LHCN-M2 (cell line): ENCODE data around the gene ADAM8. TPM values are rescaled to one million over a fixed set of nuclear protein-coding genes. Genes with fewer than 3 reads are reported as not detected.

ENCODE experiments used
- DNase-seq: peaks from one replicate; pipeline ENCODE4 v3.0.0-alpha.2; 2012; ENCODE audit warnings: low read depth
- total RNA-seq: library from RNA; depleted of rRNA; stranded (reverse); fragments of >200 nt; gene quantifications from 2 replicates; pipeline ENCODE4 v1.2.3, GENCODE V29; 2014

Gene ADAM8
- total RNA-seq, 1 experiment from 2014 or later, result 0.57 TPM

DNA sequence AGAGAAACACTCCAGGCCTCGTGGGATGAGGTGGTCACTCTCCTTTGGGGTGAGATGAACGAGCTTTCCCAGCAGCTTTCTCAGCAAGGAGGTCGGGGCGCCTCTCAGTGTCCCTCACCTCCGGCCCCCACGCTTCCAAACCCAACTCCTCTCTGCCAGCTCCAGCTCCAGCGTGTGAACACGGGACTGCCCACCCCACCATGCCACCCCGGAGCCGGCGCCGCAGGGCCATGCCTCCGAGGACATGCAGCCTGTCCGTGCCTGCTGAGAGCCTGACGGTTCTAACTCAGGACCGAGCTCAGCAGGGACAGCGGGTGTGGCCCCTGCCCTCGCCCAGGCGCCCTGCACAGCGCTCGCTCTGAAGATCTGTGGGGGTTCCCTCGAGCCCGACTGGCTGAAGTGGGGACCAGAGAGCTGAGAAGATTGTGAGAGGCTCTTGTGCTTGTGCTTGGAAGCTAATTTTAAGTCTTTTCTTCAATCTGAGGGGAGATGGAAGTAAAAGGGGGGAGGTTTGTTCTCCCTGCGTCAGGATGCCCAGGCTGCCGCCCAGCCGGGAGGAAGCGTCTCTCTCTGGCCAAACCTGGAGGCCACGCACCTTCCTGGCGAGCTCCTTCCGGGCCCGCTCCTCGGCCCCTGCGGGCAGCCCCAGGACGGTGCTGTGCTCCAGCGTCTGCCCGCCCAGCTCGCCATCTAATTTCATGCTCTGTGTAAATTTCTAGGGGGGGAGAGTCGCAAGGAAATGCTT, 5.1 kb upstream of the ADAM8 start:
- DNase-seq, result no peak

DNA sequence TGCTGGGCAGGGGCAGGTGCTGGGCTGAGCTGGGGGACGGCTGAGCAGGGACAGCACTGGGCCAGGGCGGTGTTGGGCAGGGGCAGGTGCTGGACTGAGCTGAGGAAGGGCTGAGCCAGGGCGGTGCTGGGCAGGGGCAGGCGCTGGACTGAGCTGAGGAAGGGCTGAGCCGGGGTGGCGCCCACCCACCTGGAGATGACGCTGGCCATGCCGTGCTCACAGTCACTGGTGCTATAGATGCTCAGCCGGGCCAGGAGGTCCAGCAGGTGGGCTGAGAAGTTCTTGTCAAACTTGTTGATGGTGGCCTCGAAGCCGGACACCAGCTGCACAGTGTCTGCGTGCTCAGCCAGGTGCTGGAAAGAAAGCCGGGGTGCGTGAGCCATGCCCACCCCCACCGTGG, 4.4 kb upstream of the ADAM8 start:
- DNase-seq, result no peak

DNA sequence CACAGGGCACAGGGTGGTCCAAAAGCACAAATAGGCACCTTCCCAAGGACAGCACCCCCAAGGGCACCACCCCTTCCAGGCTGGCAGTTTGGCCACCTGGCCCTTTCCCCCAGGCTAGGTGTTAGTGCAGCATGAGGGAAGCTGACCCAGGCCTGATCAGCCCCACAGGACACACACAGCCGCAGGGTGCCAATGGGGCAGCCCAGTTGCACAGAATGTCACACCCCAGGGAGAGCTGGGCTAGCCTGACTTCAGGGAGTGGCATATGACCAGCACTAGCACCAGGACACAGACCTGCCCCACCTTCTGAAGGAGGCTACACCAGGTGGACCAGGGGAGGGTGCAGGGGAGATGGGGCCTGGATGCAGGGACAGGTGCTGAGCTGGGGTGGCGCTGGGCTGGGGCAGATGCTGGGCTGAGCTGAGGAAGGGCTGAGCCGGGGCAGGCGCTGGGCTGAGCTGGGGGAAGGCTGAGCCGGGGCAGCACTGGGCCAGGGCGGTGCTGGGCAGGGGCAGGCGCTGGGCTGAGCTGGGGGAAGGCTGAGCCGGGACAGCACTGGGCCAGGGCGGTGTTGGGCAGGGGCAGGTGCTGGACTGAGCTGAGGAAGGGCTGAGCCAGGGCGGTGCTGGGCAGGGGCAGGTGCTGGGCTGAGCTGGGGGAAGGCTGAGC, 3.9 kb upstream of the ADAM8 start:
- DNase-seq, result no peak

DNA sequence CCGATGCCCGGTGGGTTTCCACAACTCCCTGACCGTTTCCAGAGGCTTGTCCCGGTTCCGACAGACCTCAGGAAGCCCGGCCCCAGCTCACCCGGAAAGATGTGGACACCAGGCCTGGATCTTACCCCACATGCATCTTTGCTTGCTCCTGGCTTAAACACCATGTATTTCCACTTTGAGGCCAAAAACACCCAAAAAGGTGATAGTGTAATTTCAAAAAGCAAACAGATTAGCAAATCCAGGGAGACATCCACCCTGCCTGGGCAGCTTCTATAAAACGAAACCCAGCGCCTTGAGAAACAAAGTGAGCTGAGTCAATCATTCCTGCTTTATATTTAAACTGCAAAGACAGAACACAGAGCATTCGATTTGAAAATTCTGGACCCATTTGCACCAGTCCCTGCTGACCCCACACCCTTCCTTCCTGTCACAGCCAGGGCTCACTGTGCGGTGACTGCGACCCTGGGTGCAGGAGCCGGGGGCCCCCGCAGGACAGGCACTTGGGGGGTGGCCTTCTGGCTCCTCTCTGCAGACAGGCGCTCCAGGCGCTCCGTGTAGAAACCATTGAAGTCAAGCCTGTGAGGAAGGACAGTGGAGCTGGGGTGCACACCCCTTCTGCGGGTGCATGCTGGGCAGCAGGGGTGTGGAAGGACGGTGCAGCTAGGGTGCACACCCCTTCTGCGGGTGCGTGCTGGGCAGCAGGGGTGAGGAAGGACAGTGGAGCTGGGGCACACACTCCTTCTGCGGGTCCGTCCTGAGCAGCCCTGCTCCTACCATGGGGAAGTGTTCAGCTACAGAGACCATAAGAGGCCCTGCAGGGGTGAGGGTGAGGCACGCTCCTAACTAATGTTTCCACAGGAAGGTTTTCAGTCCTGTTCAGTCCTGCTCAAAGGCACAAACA, 2.9 kb upstream of the ADAM8 start:
- DNase-seq, result no peak

GRCh38 chr10:133278577-133279265, 2.1 kb upstream of the ADAM8 start:
- DNase-seq, result peak; percentile 34

DNA sequence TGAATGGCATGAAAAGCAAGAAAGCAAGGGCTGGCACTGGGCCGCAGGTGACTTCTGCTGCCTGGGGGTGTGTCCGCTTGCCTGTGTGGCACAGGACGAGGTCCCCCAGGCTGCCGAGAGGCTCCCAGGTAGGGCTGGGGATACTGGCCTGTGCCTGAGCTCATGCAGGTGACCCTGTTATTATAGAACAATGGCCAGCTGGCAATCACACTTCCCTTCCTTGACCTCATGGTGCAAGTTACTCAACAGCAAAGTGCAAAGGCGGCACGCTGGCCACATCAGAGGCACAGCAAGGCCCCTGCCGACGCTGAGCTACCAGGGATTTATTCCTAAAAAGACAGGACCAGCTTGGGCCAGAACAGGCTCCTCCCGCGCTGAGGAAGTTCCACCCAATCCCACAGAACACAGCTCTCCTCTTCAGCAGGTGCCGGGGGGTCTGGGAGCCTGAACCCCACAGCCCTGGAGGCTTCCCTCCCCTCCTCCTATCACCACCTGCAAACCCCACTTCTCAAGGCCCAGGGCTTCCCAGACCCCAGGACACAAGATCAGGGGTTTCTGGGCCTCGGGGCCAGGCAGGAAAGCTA, 1.4 kb upstream of the ADAM8 start:
- DNase-seq, result no peak

- DNase-seq, result no peak
These were observed 767 bp upstream of the ADAM8 start for GRCh38 chr10:133277277-133277992.

DNA sequence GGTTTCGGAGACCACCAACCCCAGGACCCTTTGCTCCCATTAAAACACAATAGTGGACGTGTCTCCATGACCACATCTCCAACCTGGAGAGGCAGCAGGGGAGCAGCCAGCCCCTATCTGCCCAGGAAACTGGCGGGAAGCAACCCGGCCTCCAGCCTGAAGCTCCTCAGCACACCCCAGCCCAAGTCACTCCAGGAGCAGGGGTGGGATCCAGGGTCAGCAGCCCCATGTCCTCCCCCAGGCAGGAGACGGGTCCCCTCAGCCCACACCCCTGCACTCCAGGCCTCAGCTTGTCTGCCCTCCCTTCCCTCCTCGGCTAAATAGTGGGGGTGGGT, 601 bp downstream of the ADAM8 start:
- no peak for DNase-seq

DNA sequence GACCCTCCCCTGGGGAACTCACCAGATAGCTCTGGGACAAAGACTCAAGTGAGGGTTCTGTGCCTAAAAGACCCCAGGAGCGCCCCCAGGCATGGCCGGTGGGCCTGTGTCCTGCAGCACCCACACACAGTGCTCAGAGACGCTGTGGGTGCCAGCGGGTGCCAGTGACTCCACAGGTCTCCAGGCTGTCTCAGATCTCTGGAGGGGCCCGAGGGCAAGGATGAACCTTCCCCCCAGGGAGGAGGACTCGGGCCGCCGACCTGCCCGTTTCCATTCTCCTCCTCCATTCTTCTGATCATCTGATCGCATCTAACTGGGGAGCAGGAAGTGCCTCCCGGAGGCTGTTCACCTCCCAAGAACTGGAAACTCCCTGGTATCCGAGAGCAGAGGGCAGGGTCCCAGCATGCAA, 980 bp downstream of the ADAM8 start:
- no peak for DNase-seq

DNA sequence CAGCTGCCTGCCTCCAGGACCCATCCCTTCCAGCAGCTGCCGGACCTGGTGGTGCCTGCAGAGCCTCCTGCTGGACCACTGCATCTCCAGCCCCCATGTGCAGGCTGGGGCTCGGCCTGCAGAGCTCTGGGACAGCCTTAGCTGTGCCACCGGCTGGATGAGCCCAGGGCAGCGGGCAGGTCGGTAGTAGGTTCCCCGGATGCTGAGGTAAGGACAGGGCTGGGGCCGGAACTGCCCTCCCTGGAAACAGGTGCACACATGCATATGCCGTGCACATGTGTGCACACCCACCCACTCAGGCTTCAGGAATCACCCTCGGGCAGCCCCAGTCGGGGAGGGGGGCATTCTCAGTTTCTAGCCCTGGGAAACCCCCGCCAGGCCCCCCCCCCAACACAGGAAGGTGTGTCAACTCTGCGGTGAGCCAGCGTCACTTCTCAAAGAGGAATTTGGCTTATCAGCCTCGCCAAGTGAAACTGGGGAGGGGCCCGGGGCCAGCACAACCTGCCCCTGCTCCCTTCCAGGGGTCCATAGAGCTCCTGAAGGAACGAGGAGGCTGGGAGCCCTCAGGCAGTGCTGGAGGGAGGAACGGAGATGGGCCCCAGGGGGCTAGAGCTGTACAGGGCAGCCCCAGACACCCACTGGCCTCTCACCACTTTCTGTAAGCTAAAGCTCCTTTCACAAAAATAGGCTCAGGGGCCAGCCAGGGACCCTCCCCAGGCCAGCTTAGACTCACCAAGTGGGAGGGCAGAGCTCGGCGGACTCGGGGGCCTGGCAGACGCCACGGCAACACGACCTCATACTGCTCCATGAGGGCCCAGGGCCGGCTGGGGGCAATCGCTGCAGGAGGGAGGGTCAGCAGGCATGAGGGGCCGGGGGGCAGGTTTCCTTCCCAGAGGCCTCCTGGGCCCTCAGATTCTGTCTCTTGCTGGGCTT, 1.7 kb downstream of the ADAM8 start:
- no peak for DNase-seq

- DNase-seq, result no peak
These were observed 3.0 kb downstream of the ADAM8 start for GRCh38 chr10:133273534-133274143.

DNA sequence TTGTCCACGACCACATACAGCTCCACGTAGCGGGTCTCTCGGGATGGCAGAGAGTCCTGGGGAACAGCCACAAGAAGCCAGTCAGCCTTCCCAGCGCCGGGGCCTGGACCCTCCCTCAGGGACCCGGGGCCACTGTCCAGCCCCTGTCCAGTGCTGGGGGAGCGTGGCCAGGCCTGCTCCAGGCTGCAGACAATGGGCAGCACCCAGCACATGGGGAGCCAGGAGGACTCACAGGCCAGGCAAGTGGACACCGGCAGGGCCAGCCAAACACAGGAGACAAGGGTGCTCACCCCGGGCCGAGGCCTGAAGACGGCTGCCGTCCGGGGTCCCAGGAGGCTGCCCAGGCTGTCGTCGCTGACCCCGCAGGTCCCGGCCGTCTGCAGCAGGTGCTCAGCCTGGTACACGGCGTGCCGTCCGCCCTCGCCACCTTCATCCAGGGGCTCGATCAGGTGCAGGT, 3.7 kb downstream of the ADAM8 start:
- no peak for DNase-seq

- DNase-seq, result no peak
These were observed 4.2 kb downstream of the ADAM8 start for GRCh38 chr10:133272301-133272963.

- DNase-seq, result no peak
These were observed 5.0 kb downstream of the ADAM8 start for GRCh38 chr10:133271521-133272300.

GRCh38 chr10:133270773-133271297, 5.8 kb downstream of the ADAM8 start:
- no peak for DNase-seq

- no peak for DNase-seq
These were observed 6.5 kb downstream of the ADAM8 start for GRCh38 chr10:133270204-133270603.

DNA sequence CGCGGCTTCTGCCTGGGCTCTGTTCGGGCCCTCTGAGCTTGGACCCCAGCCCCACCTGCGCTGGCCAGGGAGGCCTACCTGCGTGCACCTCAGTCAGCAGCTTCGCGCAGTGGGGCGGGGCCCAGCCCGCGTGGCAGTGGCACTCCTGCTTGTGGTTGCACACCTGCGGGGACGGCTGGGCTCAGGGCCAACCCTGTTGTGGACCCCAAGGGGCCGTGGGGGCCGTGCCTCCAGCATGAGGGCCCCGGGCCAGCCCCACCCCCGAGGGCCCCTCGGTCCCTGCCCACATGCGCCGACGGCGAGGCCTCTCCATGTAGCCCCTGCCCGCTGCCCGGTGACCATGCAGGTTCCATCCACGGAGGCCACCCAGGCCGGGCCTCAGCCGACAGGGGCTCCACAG, 7.3 kb downstream of the ADAM8 start:
- no peak for DNase-seq
